AG04450 (cell line): ENCODE results near the gene TSC22D3. TPM values are rescaled to one million over a fixed set of nuclear protein-coding genes. Genes with fewer than 3 reads are reported as not detected.

Source experiments
- CTCF ChIA-PET: fragments of 300-600, 350-600 bp; formaldehyde crosslinking; extraction: SDS; loops from one replicate; lab custom pipeline; 2022; ENCODE audit warnings: antibody characterized with exemption, inconsistent platforms; lab: Charles Lee
- POLR2A ChIA-PET: fragments of 350-600 bp; formaldehyde crosslinking; extraction: SDS; loops from one replicate; lab custom pipeline; 2021; ENCODE audit warnings: antibody characterized with exemption, inconsistent platforms; lab: Yijun Ruan, JAX
- DNase-seq: peaks from one replicate; pipeline ENCODE4 v3.0.0-alpha.2; 2011; ENCODE audit warnings: low read depth, low spot score
- H3K27ac ChIP-seq: one replicate; pipeline ENCODE4 v1.5.1; 2012; ENCODE audit warnings: low read depth, low read length, control low read depth
- H3K27me3 ChIP-seq: one replicate; pipeline ENCODE4 v1.6.0; 2012; ENCODE audit warnings: low read length; ENCODE audit not compliant: control insufficient read depth, insufficient read depth
- H3K4me3 ChIP-seq: 2 replicates; pipeline ENCODE4 v1.5.1; 2011; ENCODE audit warnings: mild to moderate bottlenecking, low read depth, low read length, control low read depth
- H3K9me3 ChIP-seq: 2 replicates; pipeline ENCODE4 v1.5.1; 2012; ENCODE audit warnings: low read length; ENCODE audit not compliant: control insufficient read depth, insufficient read depth
- CTCF ChIP-seq: IDR thresholded peaks from 2 replicates; pipeline ENCODE4 v1.5.1; 2011; ENCODE audit warnings: low read depth, low read length, control low read depth, inconsistent platforms
- polyA plus RNA-seq: library from polyadenylated mRNA; depleted of rRNA; stranded (reverse); fragments of >200 nt; gene quantifications from 2 replicates; pipeline ENCODE4 v1.2.3, GENCODE V29; 2011

The TSC22D3 gene
- polyA plus RNA-seq, 1 experiment: 25.3 TPM

- peaks cover 2% of the 10 kb centered on the region for H3K27me3 ChIP-seq
- CTCF ChIA-PET: no interaction called here
- POLR2A ChIA-PET: no interaction called here
These were observed 27.9 kb downstream of the TSC22D3 start for GRCh38 chrX:107747596-107748161.

GRCh38 chrX:107744868-107745267 is 30.7 kb downstream of the TSC22D3 start:
- Histone ChIP-seq H3K27me3 (peaks cover 6% of the 10 kb centered on the region), H3K4me3 (no peak overlapping the region), H3K27ac (no peak overlapping the region), H3K9me3 (no peaks in the 10 kb centered on the region)
- DNase-seq: no peak
- no peak for TF ChIP-seq CTCF
- CTCF ChIA-PET: interaction anchor here (0.6 to 1.7 kb wide), 3 partner anchors 33 to 913 kb away, joined by 3 to 4 read pairs (median 3); partner anchors contain the start of gene NCBP2L
- POLR2A ChIA-PET: no interaction called here

More at GRCh38 chrX:107747596-107748161, 27.9 kb downstream of the TSC22D3 start:
- Histone ChIP-seq H3K4me3 (no peak overlapping the region), H3K27ac (no peak overlapping the region), H3K9me3 (no peaks in the 10 kb centered on the region)
- DNase-seq: no peak
- no peak for TF ChIP-seq CTCF

- ChIA-PET POLR2A (no interaction called here), CTCF (interaction anchor here (0.9 to 1.7 kb wide), 2 partner anchors 33 to 85 kb away, joined by 3 to 4 read pairs; partner anchors contain the start of gene NCBP2L)
- no peak overlapping the region for H3K4me3 ChIP-seq
- no peaks in the 10 kb centered on the region for H3K9me3 ChIP-seq
- no peak for DNase-seq
- no peak for TF ChIP-seq CTCF
- no peak overlapping the region for H3K27ac ChIP-seq
- peaks cover 9% of the 10 kb centered on the region for H3K27me3 ChIP-seq
These were observed 31.6 kb downstream of the TSC22D3 start for GRCh38 chrX:107743995-107744394.

- CTCF ChIA-PET: no interaction called here
- peak overlapping the region; percentile 17; the same call in 1 of the 2 replicates for H3K4me3 ChIP-seq
These were observed 32.8 kb downstream of the TSC22D3 start for GRCh38 chrX:107742700-107743191.

More at GRCh38 chrX:107742700-107743191, 32.8 kb downstream of the TSC22D3 start:
- TF ChIP-seq CTCF: no peak
- H3K27ac ChIP-seq: no peak overlapping the region
- POLR2A ChIA-PET: no interaction called here
- H3K27me3 ChIP-seq: peaks cover 9% of the 10 kb centered on the region
- DNase-seq: no peak
- no peaks in the 10 kb centered on the region for H3K9me3 ChIP-seq
